ENCODE data around the gene CTNNA1. TPM values are rescaled to one million over a fixed set of nuclear protein-coding genes. Genes with fewer than 3 reads are reported as not detected.

The CTNNA1 gene
- total and polyA plus RNA-seq, 2 of the 8 experiments (the other 6 are each of a cell fraction or from before 2014, with no cell fraction given), result 115 to 349 TPM

DNA sequence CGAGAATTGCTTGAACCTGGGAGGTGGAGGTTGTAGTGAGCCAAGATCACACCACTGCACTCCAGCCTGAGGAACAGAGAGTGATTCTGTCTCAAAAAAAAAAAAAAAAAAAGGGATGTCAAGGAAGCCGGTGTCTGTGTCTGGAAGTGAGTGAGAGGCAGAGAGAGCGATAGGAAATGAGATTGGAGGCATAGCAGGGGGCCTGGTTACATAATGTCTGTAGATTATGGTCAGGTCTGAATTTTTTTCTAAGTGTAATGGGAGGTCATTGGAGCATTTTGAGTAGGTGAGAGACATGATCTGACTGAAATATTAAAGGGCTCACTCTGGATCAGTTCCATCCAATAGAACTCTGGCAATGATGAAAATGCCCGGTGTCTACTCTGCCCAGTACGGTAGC is 40.4 kb upstream of the CTNNA1 start:
- Histone ChIP-seq H3K14ac (ENCODE audit: insufficient read length) (no peak overlapping the region), H4K91ac (replicated peaks; ENCODE audit: insufficient read length, low read length) (no peak overlapping the region), H3K4me2 (ENCODE audit: insufficient read depth in 1 of 2, low read depth in 2 of 2, low read length in 2 of 2) (no peak overlapping the region), H2BK5ac (ENCODE audit: low read depth, low read length) (no peak overlapping the region), H2BK12ac (ENCODE audit: low read depth, low read length) (no peak overlapping the region), H3K9me3 (ENCODE audit: insufficient read depth in 2 of 2, low read depth in 1 of 2, low read length in 1 of 2) (no peaks in the 10 kb centered on the region), H3K4ac (replicated peaks; ENCODE audit: insufficient read length, low read depth, low read length) (no peak overlapping the region), H3K23ac (ENCODE audit: insufficient read length) (no peak overlapping the region), H3K79me1 (ENCODE audit: low read depth, low read length) (no peaks in the 10 kb centered on the region), H3K23me2 (ENCODE audit: low read depth, low read length) (no peaks in the 10 kb centered on the region), H3K27ac (ENCODE audit: low read depth, low read length) (no peak overlapping the region), H3K18ac (ENCODE audit: extremely low read depth, low read length) (no peak overlapping the region), H4K8ac (ENCODE audit: extremely low read depth, insufficient read depth, low read length) (no peak overlapping the region), H3K56ac (replicated peaks; ENCODE audit: insufficient read length, low read depth, low read length) (no peak overlapping the region), H3K9ac (replicated peaks in 1 of 4; ENCODE audit: extremely low read depth in 1 of 4, low read depth in 3 of 4, low read length in 3 of 4) (no peak overlapping the region), H2AFZ (ENCODE audit: low read length) (no peak overlapping the region), H4K20me1 (replicated peaks in 1 of 2; ENCODE audit: control insufficient read depth in 1 of 2, insufficient read depth in 2 of 2, low read length in 2 of 2) (no peaks in the 10 kb centered on the region), H2AK5ac (ENCODE audit: low read depth, low read length) (no peak overlapping the region), H3K79me2 (ENCODE audit: control insufficient read depth in 1 of 2, insufficient read depth in 2 of 2, low read length in 2 of 2) (no peaks in the 10 kb centered on the region), H2BK120ac (replicated peaks; ENCODE audit: low read depth, low read length) (no peak overlapping the region), H2BK20ac (ENCODE audit: low read length) (no peak overlapping the region), H2BK15ac (ENCODE audit: low read length) (no peak overlapping the region), H4K5ac (ENCODE audit: insufficient read length, low read depth, low read length) (no peak overlapping the region), H3K27me3 (replicated peaks in 1 of 4; ENCODE audit: control insufficient read depth in 3 of 4, extremely low read depth in 1 of 4, insufficient read depth in 3 of 4, low read length in 3 of 4) (no peaks in the 10 kb centered on the region), H3K36me3 (ENCODE audit: control insufficient read depth in 2 of 4, insufficient read depth in 4 of 4, low read length in 3 of 4) (no peaks in the 10 kb centered on the region), H3K4me3 (ENCODE audit: extremely low read depth in 1 of 4, insufficient read depth in 2 of 4, low read depth in 3 of 4, low read length in 4 of 4) (no peak overlapping the region), H3K4me1 (replicated peaks in 1 of 4; ENCODE audit: control insufficient read depth in 3 of 4, insufficient read depth in 4 of 4, low read length in 3 of 4) (peaks cover 5 to 24% (median 19%) of the 10 kb centered on the region in 4 experiments; a peak in 6 of 7 replicates)
- TF ChIP-seq POLR2AphosphoS5 (IDR thresholded peaks at IDR 0.05; ENCODE audit: low read depth, low read length), result no peak
- TF ChIP-seq POLR2A (IDR thresholded peaks at IDR 0.05; ENCODE audit: control extremely low read depth in 1 of 2, low read depth in 2 of 2, low read length in 2 of 2), result no peak
- TF ChIP-seq EZH2 (IDR thresholded peaks at IDR 0.05; ENCODE audit: low read depth, low read length, severe bottlenecking), result no peak
- no peak for TF ChIP-seq ZNF274 (IDR thresholded peaks at IDR 0.05; ENCODE audit: borderline replicate concordance, extremely low read depth, low read length)
- no peak for TF ChIP-seq MAFK (IDR thresholded peaks at IDR 0.05; ENCODE audit: low read depth, low read length)
- TF ChIP-seq SIX5 (IDR thresholded peaks at IDR 0.05; ENCODE audit: low read depth, low read length), result no peak
- TF ChIP-seq NRF1 (IDR thresholded peaks at IDR 0.05; ENCODE audit: low read depth, low read length), result no peak
- DNase-seq (ENCODE audit: low read depth in 1 of 2, low spot score in 2 of 2) (no peak), FAIRE-seq (no peak)
- ChIA-PET POLR2A (ENCODE audit: partially characterized antibody) (no interaction called here), CTCF (ENCODE audit: partially characterized antibody) (interaction anchor here (1.2 kb wide), 1 partner anchor 30 kb away, joined by 3 read pairs; no protein-coding TSS in a partner anchor)
- 93% methylated on average over 5 of the region's 5 CpGs; no CpG with 5 or more reads in 1 of the 2 experiments for WGBS, 2 experiments (ENCODE audit: extremely low coverage in 1 of 2, insufficient coverage in 1 of 2, insufficient read length in 1 of 2, insufficient replicate concordance in 2 of 2, low coverage in 1 of 2, low lambda C conversion rate in 2 of 2, missing lambda C conversion rate in 1 of 2)
